Neural crest cell (in vitro differentiated cells): ENCODE data around the gene BATF2. TPM values are rescaled to one million over a fixed set of nuclear protein-coding genes. Genes with fewer than 3 reads are reported as not detected.

Experiments used
- DNase-seq: peaks from one replicate; pipeline ENCODE4 v3.0.0; 2021; ENCODE audit warnings: low read depth, mixed read lengths, low spot score
- H3K27ac Mint-ChIP-seq: one replicate; pipeline ENCODE4 v1.8.0; 2021; ENCODE audit warnings: mild to moderate bottlenecking, mixed read lengths; ENCODE audit not compliant: unreplicated experiment
- H3K27me3 Mint-ChIP-seq: 2 replicates; pipeline ENCODE4 v1.8.0; 2021; ENCODE audit warnings: low read depth, mild to moderate bottlenecking, mixed read lengths
- H3K36me3 Mint-ChIP-seq: 2 replicates; pipeline ENCODE4 v1.8.0; 2021; ENCODE audit warnings: low read depth, mild to moderate bottlenecking, mixed read lengths
- H3K4me1 Mint-ChIP-seq: 2 replicates; pipeline ENCODE4 v1.8.0; 2021; ENCODE audit warnings: mixed read lengths
- H3K4me3 Mint-ChIP-seq: one replicate; pipeline ENCODE4 v1.8.0; 2021; ENCODE audit warnings: mild to moderate bottlenecking, mixed read lengths
- H3K9me3 Mint-ChIP-seq: 2 replicates; pipeline ENCODE4 v1.8.0; 2021; ENCODE audit warnings: mixed read lengths
- CTCF ChIP-seq: fragments of 200-600 bp; sonication (generic); conservative IDR thresholded peaks from 2 replicates; pipeline ENCODE4 v1.5.0; 2021; ENCODE audit warnings: antibody characterized with exemption, mild to moderate bottlenecking
- total RNA-seq: library from RNA; stranded (reverse); gene quantifications from 2 replicates; pipeline ENCODE4 v1.2.1, GENCODE V29; 2021

Gene BATF2
- total RNA-seq, 1 donor from 2014 or later: 0.21 TPM

GRCh38 chr11:65040847-65041622, 44.3 kb upstream of the BATF2 start, which contains the start of gene SAC3D1:
Gene SAC3D1, plus strand, starts transcription at chr11:65041210. Its CDS starts 83 bp downstream, at chr11:65041293.
- TF ChIP-seq CTCF: no peak
- Mint-ChIP-seq H3K27me3 (no peaks in the 10 kb centered on the region), H3K27ac (peak within 1 kb of the TSS; percentile 97), H3K36me3 (peaks cover 3% of the 10 kb centered on the region), H3K4me1 (peaks cover 12% of the 10 kb centered on the region), H3K9me3 (no peaks in the 10 kb centered on the region), H3K4me3 (peak within 1 kb of the TSS; percentile 98)
- peak; percentile 81 for DNase-seq

GRCh38 chr11:65040520-65040846, 43.7 kb upstream of the BATF2 start:
- peak overlapping the region; percentile 97 for H3K27ac Mint-ChIP-seq
- no peaks in the 10 kb centered on the region for H3K27me3 Mint-ChIP-seq

GRCh38 chr11:65036931-65037330, 40.2 kb upstream of the BATF2 start:
- Mint-ChIP-seq H3K27me3 (no peaks in the 10 kb centered on the region), H3K4me3 (no peak overlapping the region), H3K9me3 (no peaks in the 10 kb centered on the region), H3K36me3 (no peaks in the 10 kb centered on the region), H3K27ac (no peak overlapping the region), H3K4me1 (peaks cover 6% of the 10 kb centered on the region)
- DNase-seq: no peak
- no peak for TF ChIP-seq CTCF

More at GRCh38 chr11:65040520-65040846, 43.7 kb upstream of the BATF2 start:
- H3K4me3 Mint-ChIP-seq: peak overlapping the region; percentile 98
- H3K36me3 Mint-ChIP-seq: peaks cover 3% of the 10 kb centered on the region
- H3K4me1 Mint-ChIP-seq: peaks cover 12% of the 10 kb centered on the region
- TF ChIP-seq CTCF: no peak
- H3K9me3 Mint-ChIP-seq: no peaks in the 10 kb centered on the region
- DNase-seq: no peak

- Mint-ChIP-seq H3K36me3 (no peaks in the 10 kb centered on the region), H3K27me3 (no peaks in the 10 kb centered on the region), H3K27ac (peak overlapping the region; percentile 12), H3K4me3 (no peak overlapping the region), H3K9me3 (no peaks in the 10 kb centered on the region), H3K4me1 (peaks cover 2% of the 10 kb centered on the region)
- no peak for DNase-seq
- TF ChIP-seq CTCF: no peak
These were observed 38.8 kb upstream of the BATF2 start for GRCh38 chr11:65035579-65035978.

- no peak overlapping the region for H3K27ac Mint-ChIP-seq
- no peaks in the 10 kb centered on the region for H3K4me1 Mint-ChIP-seq
- TF ChIP-seq CTCF: no peak
- no peak for DNase-seq
- H3K4me3 Mint-ChIP-seq: peak overlapping the region; percentile 15
- H3K27me3 Mint-ChIP-seq: no peaks in the 10 kb centered on the region
- no peaks in the 10 kb centered on the region for H3K36me3 Mint-ChIP-seq
- no peaks in the 10 kb centered on the region for H3K9me3 Mint-ChIP-seq
These were observed 37.7 kb upstream of the BATF2 start for GRCh38 chr11:65034423-65034822.
